ENCODE data around the gene MLLT6.

Gene MLLT6

DNA sequence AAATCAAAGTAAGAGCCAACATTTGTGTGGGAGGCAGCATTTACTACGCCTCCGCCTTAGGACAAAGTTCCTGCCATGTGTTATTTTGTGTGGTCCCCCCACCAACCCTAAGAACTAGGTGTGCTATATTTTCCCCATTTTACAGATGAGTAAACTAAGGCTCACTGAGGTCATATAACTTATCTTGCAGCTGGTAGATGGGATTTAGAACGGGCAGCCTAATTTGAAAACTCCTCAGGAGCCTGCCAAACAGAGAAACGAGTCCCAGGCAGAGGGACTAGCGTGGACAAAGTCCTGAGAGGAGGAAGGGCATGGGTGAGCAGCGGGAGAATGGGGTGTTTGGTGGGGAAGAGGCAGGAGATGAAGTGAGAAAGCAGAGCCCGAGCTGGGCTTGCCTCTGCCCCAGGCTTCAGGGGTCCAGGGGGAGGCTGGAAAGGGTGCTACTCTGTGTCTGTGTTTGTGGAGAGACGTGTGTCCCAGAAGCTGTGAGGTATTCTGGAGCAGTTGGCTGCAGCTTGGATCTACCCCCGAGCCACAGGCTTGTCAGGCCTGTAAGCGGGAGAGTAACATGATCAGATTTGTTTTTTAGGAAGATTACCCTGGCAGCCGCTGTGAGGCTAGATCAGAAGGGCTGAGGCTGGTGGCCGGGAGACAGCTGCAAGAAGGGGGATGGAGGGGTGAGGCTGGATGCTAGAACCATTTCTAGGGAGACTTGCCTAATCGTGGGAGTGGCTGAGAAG lies 5.0 kb downstream of the MLLT6 start:
- H3K4me3 ChIP-seq (replicated peaks; ENCODE audit: low read depth, low read length): no peak overlapping the region
- TF ChIP-seq, protein P1, sequence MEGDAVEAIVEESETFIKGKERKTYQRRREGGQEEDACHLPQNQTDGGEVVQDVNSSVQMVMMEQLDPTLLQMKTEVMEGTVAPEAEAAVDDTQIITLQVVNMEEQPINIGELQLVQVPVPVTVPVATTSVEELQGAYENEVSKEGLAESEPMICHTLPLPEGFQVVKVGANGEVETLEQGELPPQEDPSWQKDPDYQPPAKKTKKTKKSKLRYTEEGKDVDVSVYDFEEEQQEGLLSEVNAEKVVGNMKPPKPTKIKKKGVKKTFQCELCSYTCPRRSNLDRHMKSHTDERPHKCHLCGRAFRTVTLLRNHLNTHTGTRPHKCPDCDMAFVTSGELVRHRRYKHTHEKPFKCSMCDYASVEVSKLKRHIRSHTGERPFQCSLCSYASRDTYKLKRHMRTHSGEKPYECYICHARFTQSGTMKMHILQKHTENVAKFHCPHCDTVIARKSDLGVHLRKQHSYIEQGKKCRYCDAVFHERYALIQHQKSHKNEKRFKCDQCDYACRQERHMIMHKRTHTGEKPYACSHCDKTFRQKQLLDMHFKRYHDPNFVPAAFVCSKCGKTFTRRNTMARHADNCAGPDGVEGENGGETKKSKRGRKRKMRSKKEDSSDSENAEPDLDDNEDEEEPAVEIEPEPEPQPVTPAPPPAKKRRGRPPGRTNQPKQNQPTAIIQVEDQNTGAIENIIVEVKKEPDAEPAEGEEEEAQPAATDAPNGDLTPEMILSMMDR (IDR thresholded peaks at IDR 0.05; ENCODE audit: low read depth, low read length, missing control alignments): no peak
- DNase-seq (ENCODE audit: extremely low read depth, low read depth): no peak

DNA sequence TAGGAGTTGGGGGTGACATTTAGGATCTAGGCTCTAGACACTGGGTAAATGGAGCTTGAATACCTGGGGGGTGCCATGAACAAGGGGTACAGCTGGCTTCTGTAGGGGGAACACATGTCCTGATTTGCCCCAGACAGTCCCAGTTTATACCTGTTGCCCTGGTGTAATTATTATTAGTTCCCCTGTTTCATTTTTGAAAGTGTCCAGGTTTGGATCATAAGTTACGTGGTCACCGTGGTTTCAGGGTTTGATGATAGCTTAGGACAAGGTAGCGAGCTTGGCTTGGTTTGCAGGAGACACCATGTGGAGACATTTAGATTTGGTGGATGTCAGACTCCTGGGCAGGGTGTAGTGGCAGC lies 5.5 kb downstream of the MLLT6 start:
- TF ChIP-seq, protein P1 (IDR thresholded peaks at IDR 0.05; ENCODE audit: low read depth, low read length, missing control alignments): no peak
- no peak overlapping the region for H3K4me3 ChIP-seq (replicated peaks; ENCODE audit: low read depth, low read length)
- no peak for DNase-seq (ENCODE audit: extremely low read depth, low read depth)

DNA sequence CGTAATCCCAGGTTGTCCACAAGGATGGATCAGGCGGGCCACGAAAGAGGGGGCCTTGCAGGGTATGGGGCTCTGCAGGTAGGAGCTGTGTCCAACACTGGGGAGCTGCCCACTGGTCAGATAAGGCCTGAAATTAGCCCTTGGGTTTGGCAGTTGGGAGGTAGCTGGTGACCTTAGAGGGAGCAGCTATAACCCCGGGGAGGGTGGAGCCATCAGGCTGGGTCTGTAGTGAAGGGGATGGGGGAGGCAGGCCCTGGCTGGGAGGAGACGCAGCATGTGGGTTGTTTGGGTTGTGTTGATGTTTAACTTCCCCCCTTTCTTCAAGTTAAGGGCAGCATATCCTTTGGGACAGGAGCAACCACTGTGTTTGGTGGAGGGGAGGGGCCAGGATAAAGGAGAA lies 5.9 kb downstream of the MLLT6 start:
- no peak overlapping the region for H3K4me3 ChIP-seq (replicated peaks; ENCODE audit: low read depth, low read length)
- TF ChIP-seq, protein P1 (IDR thresholded peaks at IDR 0.05; ENCODE audit: low read depth, low read length, missing control alignments): no peak
- DNase-seq (ENCODE audit: extremely low read depth, low read depth): no peak

DNA sequence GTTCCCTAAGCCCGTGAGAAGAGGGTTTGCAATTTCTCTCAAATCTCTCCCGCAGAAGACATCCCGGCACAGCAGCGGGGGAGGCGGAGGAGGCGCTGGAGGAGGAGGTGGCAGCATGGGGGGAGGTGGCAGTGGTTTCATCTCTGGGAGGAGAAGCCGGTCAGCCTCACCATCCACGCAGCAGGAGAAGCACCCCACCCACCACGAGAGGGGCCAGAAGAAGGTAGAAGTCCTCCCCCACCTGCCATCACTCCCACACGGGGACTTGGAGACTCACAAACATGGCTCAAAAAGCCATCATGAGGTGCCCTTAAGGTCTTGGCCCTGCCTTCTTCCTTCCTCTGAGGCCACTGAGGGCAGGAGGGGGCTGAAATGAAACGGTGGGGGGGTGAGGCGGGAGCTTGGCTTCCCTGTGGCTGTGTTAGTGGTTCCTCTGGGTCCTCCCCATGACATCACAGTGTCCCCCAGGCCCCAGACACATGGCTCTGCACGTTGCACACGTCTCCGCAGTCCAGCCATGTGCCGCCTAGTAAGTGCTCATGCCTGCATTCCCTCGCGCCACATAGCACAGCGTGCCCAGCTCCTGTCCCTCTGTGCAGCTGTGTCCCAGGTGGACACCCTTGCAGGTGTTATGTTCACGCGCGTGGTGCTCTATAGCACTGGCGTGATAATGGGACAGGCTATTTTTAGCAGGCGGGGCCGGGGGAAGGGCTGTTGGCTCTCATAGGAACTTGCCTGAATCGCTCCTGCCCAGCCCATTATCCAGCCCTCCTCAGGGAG lies 6.9 kb downstream of the MLLT6 start:
- H3K4me3 ChIP-seq (replicated peaks; ENCODE audit: low read depth, low read length): no peak overlapping the region
- DNase-seq (ENCODE audit: extremely low read depth, low read depth): no peak
- TF ChIP-seq, protein P1 (IDR thresholded peaks at IDR 0.05; ENCODE audit: low read depth, low read length, missing control alignments): no peak

DNA sequence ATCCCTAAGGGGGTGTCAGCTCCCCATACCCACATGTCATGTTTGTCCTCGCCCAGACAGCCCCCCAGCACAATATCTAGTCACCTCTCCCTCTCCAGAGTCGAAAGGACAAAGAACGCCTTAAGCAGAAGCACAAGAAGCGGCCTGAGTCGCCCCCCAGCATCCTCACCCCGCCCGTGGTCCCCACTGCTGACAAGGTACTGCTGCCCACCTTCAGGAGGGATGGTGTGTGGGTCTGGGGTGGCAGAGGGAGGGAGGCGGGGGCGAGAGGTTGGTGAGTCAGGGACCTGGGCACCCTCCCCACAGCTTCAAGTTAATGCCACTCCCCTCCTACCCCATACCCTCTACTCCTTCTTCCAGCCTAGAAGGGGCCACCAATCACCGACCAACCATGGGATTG lies 7.5 kb downstream of the MLLT6 start:
- DNase-seq (ENCODE audit: extremely low read depth, low read depth): no peak
- TF ChIP-seq, protein P1 (IDR thresholded peaks at IDR 0.05; ENCODE audit: low read depth, low read length, missing control alignments): no peak
- no peak overlapping the region for H3K4me3 ChIP-seq (replicated peaks; ENCODE audit: low read depth, low read length)

DNA sequence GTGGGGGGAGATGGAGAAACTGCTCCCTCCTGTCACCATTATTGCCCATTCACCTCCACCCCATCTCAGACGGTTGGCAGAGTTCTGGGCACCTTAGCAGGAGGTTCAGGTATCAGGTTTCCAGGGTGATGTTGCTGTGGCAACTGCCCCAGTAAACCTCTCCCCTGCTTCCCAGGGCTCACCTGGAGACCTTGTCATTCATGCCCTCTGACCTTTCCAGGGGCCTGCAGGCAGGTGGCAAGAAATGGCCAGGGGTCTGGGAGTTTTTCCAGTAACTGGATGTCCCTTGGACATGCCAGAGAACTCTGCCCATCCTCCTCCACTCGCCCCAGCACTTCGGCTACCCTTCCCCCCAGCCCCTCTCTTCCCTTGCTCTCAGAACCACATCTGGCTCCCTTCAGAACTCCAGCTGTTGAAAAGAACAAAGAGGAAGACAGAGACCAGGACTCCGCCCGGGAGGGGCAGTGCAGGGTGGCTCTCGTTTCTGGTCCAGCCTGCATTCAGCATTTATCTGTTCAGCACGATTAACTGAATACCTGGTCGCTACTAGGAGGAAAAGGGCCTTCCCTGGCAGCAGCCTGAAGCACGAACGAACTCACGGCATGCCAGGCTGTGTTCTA lies 8.5 kb downstream of the MLLT6 start:
- no peak for DNase-seq (ENCODE audit: extremely low read depth, low read depth)
- TF ChIP-seq, protein P1 (IDR thresholded peaks at IDR 0.05; ENCODE audit: low read depth, low read length, missing control alignments): no peak

More for the DNA sequence above, 8.5 kb downstream of the MLLT6 start:
- no peak overlapping the region for H3K4me3 ChIP-seq (replicated peaks; ENCODE audit: low read depth, low read length)

All from HFF-Myc (cell line).